Measurements from ENCODE around the gene AK9. TPM values are rescaled to one million over a fixed set of nuclear protein-coding genes. Genes with fewer than 3 reads are reported as not detected.

Gene AK9
- total and polyA plus RNA-seq, 10 of the 15 experiments (the other 5 are each of a cell fraction or from before 2014, with no cell fraction given): 2.1 to 7.4 (median 4.2) TPM

DNA sequence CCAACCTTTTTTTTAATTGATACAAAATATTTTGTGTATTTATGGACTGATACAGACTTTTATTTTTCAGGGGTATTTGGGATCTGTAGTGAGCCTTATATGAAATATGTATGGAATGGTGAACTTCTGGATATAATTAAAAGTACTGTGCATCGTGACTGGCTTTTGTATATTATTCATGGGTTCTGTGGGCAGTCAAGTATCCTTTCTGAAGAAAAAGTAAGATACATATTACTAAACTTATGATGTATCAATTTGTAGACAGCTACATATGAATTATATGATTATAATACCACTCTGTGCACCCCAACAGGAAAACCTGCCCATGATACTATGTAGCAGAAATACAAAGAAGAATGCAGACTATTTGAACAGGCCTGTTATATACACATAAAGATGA is 47.3 kb upstream of the AK9 start (continued):
- TF ChIP-seq, protein P1, sequence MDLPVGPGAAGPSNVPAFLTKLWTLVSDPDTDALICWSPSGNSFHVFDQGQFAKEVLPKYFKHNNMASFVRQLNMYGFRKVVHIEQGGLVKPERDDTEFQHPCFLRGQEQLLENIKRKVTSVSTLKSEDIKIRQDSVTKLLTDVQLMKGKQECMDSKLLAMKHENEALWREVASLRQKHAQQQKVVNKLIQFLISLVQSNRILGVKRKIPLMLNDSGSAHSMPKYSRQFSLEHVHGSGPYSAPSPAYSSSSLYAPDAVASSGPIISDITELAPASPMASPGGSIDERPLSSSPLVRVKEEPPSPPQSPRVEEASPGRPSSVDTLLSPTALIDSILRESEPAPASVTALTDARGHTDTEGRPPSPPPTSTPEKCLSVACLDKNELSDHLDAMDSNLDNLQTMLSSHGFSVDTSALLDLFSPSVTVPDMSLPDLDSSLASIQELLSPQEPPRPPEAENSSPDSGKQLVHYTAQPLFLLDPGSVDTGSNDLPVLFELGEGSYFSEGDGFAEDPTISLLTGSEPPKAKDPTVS (IDR thresholded peaks at IDR 0.05; ENCODE audit: low read depth, low read length): no peak
- TF ChIP-seq, protein P2, sequence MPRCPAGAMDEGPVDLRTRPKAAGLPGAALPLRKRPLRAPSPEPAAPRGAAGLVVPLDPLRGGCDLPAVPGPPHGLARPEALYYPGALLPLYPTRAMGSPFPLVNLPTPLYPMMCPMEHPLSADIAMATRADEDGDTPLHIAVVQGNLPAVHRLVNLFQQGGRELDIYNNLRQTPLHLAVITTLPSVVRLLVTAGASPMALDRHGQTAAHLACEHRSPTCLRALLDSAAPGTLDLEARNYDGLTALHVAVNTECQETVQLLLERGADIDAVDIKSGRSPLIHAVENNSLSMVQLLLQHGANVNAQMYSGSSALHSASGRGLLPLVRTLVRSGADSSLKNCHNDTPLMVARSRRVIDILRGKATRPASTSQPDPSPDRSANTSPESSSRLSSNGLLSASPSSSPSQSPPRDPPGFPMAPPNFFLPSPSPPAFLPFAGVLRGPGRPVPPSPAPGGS (IDR thresholded peaks at IDR 0.05; ENCODE audit: borderline replicate concordance, insufficient read depth, low read depth, low read length, poor library complexity, severe bottlenecking): no peak
- TF ChIP-seq, protein P3, sequence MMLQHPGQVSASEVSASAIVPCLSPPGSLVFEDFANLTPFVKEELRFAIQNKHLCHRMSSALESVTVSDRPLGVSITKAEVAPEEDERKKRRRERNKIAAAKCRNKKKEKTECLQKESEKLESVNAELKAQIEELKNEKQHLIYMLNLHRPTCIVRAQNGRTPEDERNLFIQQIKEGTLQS (IDR thresholded peaks at IDR 0.05; ENCODE audit: borderline replicate concordance, extremely low read depth, low read depth, low read length): no peak

DNA sequence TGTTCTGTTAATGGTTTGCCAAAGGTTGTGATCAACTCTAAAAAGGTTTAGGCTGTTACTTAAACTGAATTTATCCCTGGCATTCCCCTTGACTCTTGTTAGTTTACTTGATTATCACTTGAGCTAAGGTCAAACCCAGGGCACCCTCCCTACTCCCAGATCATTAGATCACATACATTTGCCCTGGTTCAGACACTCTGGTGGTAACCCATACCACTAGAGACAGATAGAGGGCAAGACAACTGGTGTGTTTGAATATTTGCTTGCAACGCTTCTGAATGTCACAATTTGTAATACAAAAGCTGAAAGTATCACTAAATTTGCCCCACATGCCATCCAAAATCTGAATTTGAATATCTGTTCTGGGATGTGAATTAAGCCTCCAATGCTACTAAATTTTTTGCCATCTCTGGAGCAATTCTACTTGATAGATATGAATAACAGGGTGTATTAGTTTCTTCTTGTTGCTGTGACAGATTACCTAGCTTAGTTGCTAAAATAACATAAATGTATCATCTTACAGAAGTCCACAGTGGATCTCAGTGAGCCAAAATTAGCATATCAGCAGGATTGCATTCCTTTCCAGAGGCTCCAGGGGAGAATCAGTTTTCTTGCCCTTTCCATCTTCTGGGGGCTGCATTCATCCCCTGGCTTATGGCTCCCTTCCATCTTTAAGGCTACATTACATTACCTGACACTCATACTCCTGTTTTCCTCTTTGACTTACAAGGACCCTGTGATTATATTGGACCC is 45.4 kb upstream of the AK9 start:
- BruUV-seq (replicated peaks): no TSS peak
- Histone ChIP-seq H3K4me3 (no peak overlapping the region), H3K79me2 (ENCODE audit: control insufficient read depth, insufficient read depth, low read length) (no peaks in the 10 kb centered on the region), H3K4me1 (ENCODE audit: control insufficient read depth, insufficient read depth, low read length) (no peaks in the 10 kb centered on the region), H3K27ac (ENCODE audit: control insufficient read depth, insufficient read depth) (no peak overlapping the region), H3K27me3 (replicated peaks in 1 of 2; ENCODE audit: control insufficient read depth in 2 of 2, insufficient read depth in 2 of 2, low read length in 1 of 2) (no peaks in the 10 kb centered on the region), H3K36me3 (ENCODE audit: control insufficient read depth in 2 of 2, insufficient read depth in 2 of 2, low read length in 1 of 2) (peaks cover 0 to 4% of the 10 kb centered on the region in 2 experiments; a peak in 1 of 4 replicates), H3K9me3 (replicated peaks; ENCODE audit: control insufficient read depth, insufficient read depth, low read length) (no peaks in the 10 kb centered on the region), H4K20me1 (ENCODE audit: control insufficient read depth, insufficient read depth) (no peaks in the 10 kb centered on the region), H3K9ac (ENCODE audit: control insufficient read depth, insufficient read depth, low read length) (no peak overlapping the region), H2AFZ (ENCODE audit: control insufficient read depth, low read depth, low read length) (no peak overlapping the region), H3K4me2 (ENCODE audit: control insufficient read depth, insufficient read depth) (no peak overlapping the region)
- ChIA-PET POLR2A (no interaction called here), CTCF (interaction anchor here (1.0 to 1.2 kb wide), 2 partner anchors 14 to 303 kb away, joined by 3 read pairs; no protein-coding TSS in a partner anchor), RAD21 (ENCODE audit: unreplicated experiment) (no interaction called here), SMC1A (ENCODE audit: uncharacterized antibody, unreplicated experiment) (interaction anchor here (1.6 to 1.9 kb wide), 2 partner anchors 23 to 303 kb away, joined by 3 to 5 read pairs; no protein-coding TSS in a partner anchor)
- intact Hi-C loops (cut with micrococcal nuclease; ENCODE audit: unreplicated experiment) (no loop called here), in situ Hi-C loops (cut with MboI) (no loop called here)
- FAIRE-seq: no peak
- TF ChIP-seq CBX5 (IDR thresholded peaks at IDR 0.05; ENCODE audit: low read depth) (no peak), TARDBP (IDR thresholded peaks at IDR 0.05; ENCODE audit: borderline replicate concordance) (no peak), CREM (IDR thresholded peaks at IDR 0.05; ENCODE audit: low read depth) (no peak), ZNF622 (IDR thresholded peaks at IDR 0.05) (no peak), ESRRA (IDR thresholded peaks at IDR 0.05; ENCODE audit: low read length) (no peak)
- TF ChIP-seq, protein P4, sequence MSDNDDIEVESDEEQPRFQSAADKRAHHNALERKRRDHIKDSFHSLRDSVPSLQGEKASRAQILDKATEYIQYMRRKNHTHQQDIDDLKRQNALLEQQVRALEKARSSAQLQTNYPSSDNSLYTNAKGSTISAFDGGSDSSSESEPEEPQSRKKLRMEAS (IDR thresholded peaks at IDR 0.05; ENCODE audit: low read depth, low read length): no peak
- TF ChIP-seq, protein P5, sequence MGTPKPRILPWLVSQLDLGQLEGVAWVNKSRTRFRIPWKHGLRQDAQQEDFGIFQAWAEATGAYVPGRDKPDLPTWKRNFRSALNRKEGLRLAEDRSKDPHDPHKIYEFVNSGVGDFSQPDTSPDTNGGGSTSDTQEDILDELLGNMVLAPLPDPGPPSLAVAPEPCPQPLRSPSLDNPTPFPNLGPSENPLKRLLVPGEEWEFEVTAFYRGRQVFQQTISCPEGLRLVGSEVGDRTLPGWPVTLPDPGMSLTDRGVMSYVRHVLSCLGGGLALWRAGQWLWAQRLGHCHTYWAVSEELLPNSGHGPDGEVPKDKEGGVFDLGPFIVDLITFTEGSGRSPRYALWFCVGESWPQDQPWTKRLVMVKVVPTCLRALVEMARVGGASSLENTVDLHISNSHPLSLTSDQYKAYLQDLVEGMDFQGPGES (IDR thresholded peaks at IDR 0.05): no peak
- TF ChIP-seq, protein P6, sequence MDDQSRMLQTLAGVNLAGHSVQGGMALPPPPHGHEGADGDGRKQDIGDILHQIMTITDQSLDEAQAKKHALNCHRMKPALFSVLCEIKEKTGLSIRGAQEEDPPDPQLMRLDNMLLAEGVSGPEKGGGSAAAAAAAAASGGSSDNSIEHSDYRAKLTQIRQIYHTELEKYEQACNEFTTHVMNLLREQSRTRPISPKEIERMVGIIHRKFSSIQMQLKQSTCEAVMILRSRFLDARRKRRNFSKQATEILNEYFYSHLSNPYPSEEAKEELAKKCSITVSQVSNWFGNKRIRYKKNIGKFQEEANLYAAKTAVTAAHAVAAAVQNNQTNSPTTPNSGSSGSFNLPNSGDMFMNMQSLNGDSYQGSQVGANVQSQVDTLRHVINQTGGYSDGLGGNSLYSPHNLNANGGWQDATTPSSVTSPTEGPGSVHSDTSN (IDR thresholded peaks at IDR 0.05; ENCODE audit: insufficient replicate concordance, low read depth, low read length): no peak
- ATAC-seq: no peak
- DNase-seq (ENCODE audit: low read depth, low spot score): no peak
- 95% methylated on average over 1 of the region's 1 CpG for WGBS (ENCODE audit: insufficient coverage, insufficient replicate concordance, low lambda C conversion rate, missing lambda C conversion rate)

Measured in GM12878 (cell line).